ACHN (cell line): Measurements from ENCODE around the gene HLA-A.
"Not testable (repeated sequence)": the region's sequence is repeated elsewhere in the genome, so short reads cannot be mapped to it uniquely, and the experiment has no call there.

Source experiments
- DNase-seq: peaks from one replicate; pipeline ENCODE4 v3.0.0-alpha.2; 2015
- in situ Hi-C: cut with HindIII; loops from 2 replicates; pipeline ENCODE4 v1.10.0; 2017; ENCODE audit warnings: low sequenced_read_pairs, low pct_ligation_motif_present, low pct_unique_long_range_greater_than_20kb

HLA-A gene

GRCh38 chr6:29927841-29928388, 14.4 kb upstream of the HLA-A start:
- in situ Hi-C loops, result no loop called here

GRCh38 chr6:29930047-29930446, 12.3 kb upstream of the HLA-A start:
- in situ Hi-C loops, DNase-seq: not testable (repeated sequence)

More at GRCh38 chr6:29927841-29928388, 14.4 kb upstream of the HLA-A start:
- no peak for DNase-seq

- no peak for DNase-seq
- in situ Hi-C loops, result no loop called here
Measured at GRCh38 chr6:29933955-29934354, 8.4 kb upstream of the HLA-A start.

GRCh38 chr6:29935273-29935955, 6.9 kb upstream of the HLA-A start:
- DNase-seq, result no peak
- in situ Hi-C loops, result no loop called here

GRCh38 chr6:29938746-29939508, 3.4 kb upstream of the HLA-A start:
- no peak for DNase-seq
- in situ Hi-C loops, result no loop called here

GRCh38 chr6:29941016-29941415, 1.3 kb upstream of the HLA-A start:
- in situ Hi-C loops, result no loop called here
- no peak for DNase-seq

GRCh38 chr6:29941471-29941870, 861 bp upstream of the HLA-A start:
- DNase-seq, result no peak
- in situ Hi-C loops, result no loop called here

- in situ Hi-C loops, result no loop called here
- no peak for DNase-seq
Measured at GRCh38 chr6:29941916-29942274, 437 bp upstream of the HLA-A start.

GRCh38 chr6:29943053-29943966, 978 bp downstream of the HLA-A start:
- in situ Hi-C loops, result no loop called here
- DNase-seq, result no peak

GRCh38 chr6:29945281-29945820, 3.0 kb downstream of the HLA-A start:
- in situ Hi-C loops, result no loop called here
- DNase-seq, result no peak

GRCh38 chr6:29946223-29947076, 4.1 kb downstream of the HLA-A start:
- in situ Hi-C loops, result no loop called here
- DNase-seq, result no peak

- DNase-seq, result no peak
- in situ Hi-C loops, result no loop called here
Measured at GRCh38 chr6:29947077-29947980, 5.0 kb downstream of the HLA-A start.

- in situ Hi-C loops, result no loop called here
Measured at GRCh38 chr6:29948277-29948676, 5.9 kb downstream of the HLA-A start.

GRCh38 chr6:29949934-29950333, 7.6 kb downstream of the HLA-A start:
- in situ Hi-C loops, result no loop called here
- no peak for DNase-seq

More at GRCh38 chr6:29948277-29948676, 5.9 kb downstream of the HLA-A start:
- no peak for DNase-seq

GRCh38 chr6:29951882-29952281, 9.6 kb downstream of the HLA-A start:
- in situ Hi-C loops, result no loop called here
- DNase-seq, result no peak

- in situ Hi-C loops, result no loop called here
- DNase-seq, result peak; percentile 44
Measured at GRCh38 chr6:29953001-29953441, 10.7 kb downstream of the HLA-A start.

- no peak for DNase-seq
- in situ Hi-C loops, result no loop called here
Measured at GRCh38 chr6:29953686-29954085, 11.4 kb downstream of the HLA-A start.
